HepG2 (cell line): Measurements from ENCODE around the gene IPCEF1. TPM values are rescaled to one million over a fixed set of nuclear protein-coding genes. Genes with fewer than 3 reads are reported as not detected.

ENCODE experiments used
- ATAC-seq: fragments of 200-7000 bp; cut with Tn5 transposase; 3 replicates; pipeline ENCODE4 v1.9.1; 2020; ENCODE audit warnings: mild to moderate bottlenecking, moderate library complexity
- BruUV-seq: library from RNA; stranded (reverse); fragments of 400-500 nt; replicated peaks from 2 replicates; lab custom pipeline; 2021; lab: Mats Ljungman, UMichigan
- CTCF ChIA-PET: fragments of 300-600 bp; formaldehyde crosslinking; extraction: SDS; loops from one replicate; lab custom pipeline; 2021; ENCODE audit warnings: low total read pairs, inconsistent platforms, low intra/inter-chr PET ratio; lab: Yijun Ruan, JAX
- POLR2A ChIA-PET: fragments of 350-600 bp; sonication (Branson Sonifier 250); formaldehyde crosslinking; loops from one replicate; lab custom pipeline; 2020; ENCODE audit warnings: antibody characterized with exemption, inconsistent platforms; lab: Yijun Ruan, JAX
- DNase-seq: peaks from one replicate; pipeline ENCODE4 v3.0.0-alpha.2; 2015; ENCODE audit warnings: low spot score
- FAIRE-seq: peaks from 3 replicates; lab custom pipeline; 2011; peaks lifted over from hg19 to GRCh38; lab: Jason Lieb, UNC
- H2AFZ ChIP-seq: one replicate; pipeline ENCODE4 v1.6.1; 2011; ENCODE audit warnings: low read length, inconsistent platforms
- H3K27ac ChIP-seq: fragments of 300-600 bp; 3 replicates; pipeline ENCODE4 v1.8.0; 2011; ENCODE audit warnings: mixed run types, mild to moderate bottlenecking, mixed read lengths, low read length, inconsistent platforms; ENCODE audit not compliant: insufficient read depth; ENCODE audit errors: extremely low read length
- H3K27me3 ChIP-seq, 2 experiments: fragments of 200-600 bp in 1 of 2; 2 replicates in 1 of 2; 3 replicates in 1 of 2; pipeline versions ENCODE4 v1.6.0 to v1.8.0; 2011; ENCODE audit warnings: low read length in 2 of 2, mild to moderate bottlenecking in 2 of 2, moderate library complexity in 2 of 2, inconsistent platforms in 1 of 2; ENCODE audit not compliant: insufficient read depth in 2 of 2, control insufficient read depth in 1 of 2
- H3K36me3 ChIP-seq, 2 experiments: fragments of 200-600 bp in 1 of 2; replicated peaks in 1 of 2; 2 replicates in 1 of 2; 3 replicates in 1 of 2; pipeline versions ENCODE4 v1.5.1 to v1.8.0; 2011; ENCODE audit warnings: low read length in 2 of 2, inconsistent platforms in 1 of 2; ENCODE audit not compliant: insufficient read depth in 2 of 2, control insufficient read depth in 1 of 2
- H3K4me1 ChIP-seq: 2 replicates; pipeline ENCODE4 v1.5.1; 2012; ENCODE audit warnings: low read length, inconsistent platforms; ENCODE audit not compliant: insufficient read depth
- H3K4me2 ChIP-seq: 2 replicates; pipeline ENCODE4 v1.6.0; 2011; ENCODE audit warnings: low read depth, low read length, inconsistent platforms
- H3K4me3 ChIP-seq, 3 experiments: fragments of 200-600 bp in 1 of 3; sonication (generic), shearing (Covaris generic) in 1 of 3; replicated peaks in 1 of 3; 2 replicates each; pipeline ENCODE4 v1.5.1; 2011 to 2016; ENCODE audit warnings: low read length in 3 of 3, inconsistent platforms in 2 of 3, low read depth in 2 of 3, mild to moderate bottlenecking in 2 of 3, control low read depth in 1 of 3, mixed read lengths in 1 of 3; ENCODE audit not compliant: insufficient read depth in 1 of 3
- H3K79me2 ChIP-seq: one replicate; pipeline ENCODE4 v1.6.1; 2011; ENCODE audit warnings: low read length, inconsistent platforms; ENCODE audit not compliant: insufficient read depth
- H3K9ac ChIP-seq: 2 replicates; pipeline ENCODE4 v1.6.0; 2011; ENCODE audit warnings: mild to moderate bottlenecking, low read depth, low read length, inconsistent platforms; ENCODE audit not compliant: insufficient read depth
- H3K9me3 ChIP-seq: 2 replicates; pipeline ENCODE4 v1.5.1; 2012; ENCODE audit warnings: mild to moderate bottlenecking, low read length
- H4K20me1 ChIP-seq: 2 replicates; pipeline ENCODE4 v1.6.0; 2011; ENCODE audit warnings: inconsistent platforms, mild to moderate bottlenecking, low read length, moderate library complexity; ENCODE audit not compliant: insufficient read depth
- CBX2 ChIP-seq, 2 experiments: fragments of 200-600 bp in 1 of 2; sonication (generic); formaldehyde crosslinking in 1 of 2; IDR thresholded peaks; 2 replicates each; pipeline versions ENCODE4 v1.7.0 to v1.8.1; 2018 to 2022; ENCODE audit warnings: low read depth in 2 of 2, low read length in 1 of 2, mild to moderate bottlenecking in 1 of 2, missing genetic modification reagents in 1 of 2
- RBM22 ChIP-seq: fragments of 200-400 bp; formaldehyde crosslinking; optimal IDR thresholded peaks from 2 replicates; pipeline ENCODE3; 2017; ENCODE audit warnings: mild to moderate bottlenecking, low read length, moderate library complexity
- STAT6 ChIP-seq: sonication (generic); formaldehyde crosslinking; IDR thresholded peaks from 2 replicates; pipeline ENCODE4 v1.4.0; 2020; ENCODE audit warnings: missing genetic modification reagents, mild to moderate bottlenecking, borderline replicate concordance
- TBX2 ChIP-seq: sonication (generic); formaldehyde crosslinking; IDR thresholded peaks from 2 replicates; pipeline ENCODE4 v1.5.0; 2020; ENCODE audit warnings: missing genetic modification reagents, mild to moderate bottlenecking, borderline replicate concordance
- ZNF782 ChIP-seq: sonication (generic); formaldehyde crosslinking; IDR thresholded peaks from 2 replicates; pipeline ENCODE4 v1.4.0; 2020; ENCODE audit warnings: missing genetic modification reagents, mild to moderate bottlenecking, borderline replicate concordance
- WGBS: methylation state at CpG from one replicate; pipeline ENCODE4 v1.1.6; 2017; ENCODE audit warnings: low lambda C conversion rate; 5-methylcytosine and 5-hydroxymethylcytosine counted together
- in situ Hi-C: cut with HindIII; loops from 2 replicates; pipeline ENCODE4 v1.10.0; 2017; ENCODE audit warnings: low pct_unique_long_range_greater_than_20kb; ENCODE audit not compliant: extremely low pct_ligation_motif_present
- intact Hi-C: fragments of 100-400 bp; cut with micrococcal nuclease; formaldehyde crosslinking; loops from one replicate; pipeline ENCODE4 v1.10.0; 2022; ENCODE audit not compliant: unreplicated experiment
- polyA plus RNA-seq, 8 experiments: library from polyadenylated mRNA; depleted of rRNA in 3 of 8; stranded (reverse) in 7 of 8; unstranded in 1 of 8; fragments of >200 nt; fragmentation: Illumina TruSeq in 4 of 8; extraction: Trizol in 4 of 8; gene quantifications; 2 replicates each; pipeline versions ENCODE4 v1.2.1 to v1.2.3, GENCODE V29; 2011 to 2016; ENCODE audit warnings: low read depth in 4 of 8, missing spikeins in 1 of 8, mixed read lengths in 1 of 8; ENCODE audit not compliant: insufficient read depth in 1 of 8
- total RNA-seq, 5 experiments: library from RNA; depleted of rRNA; stranded (reverse); fragments of >200 nt; fragmentation: Illumina TruSeq; extraction: Trizol; gene quantifications; 2 replicates each; pipeline ENCODE4 v1.2.3, GENCODE V29; 2016; ENCODE audit warnings: low read depth in 1 of 5

IPCEF1 gene
- total and polyA plus RNA-seq, 2 of the 13 experiments (the other 11 are each of a cell fraction or from before 2014, with no cell fraction given): 0.03 TPM; not detected in 1

DNA sequence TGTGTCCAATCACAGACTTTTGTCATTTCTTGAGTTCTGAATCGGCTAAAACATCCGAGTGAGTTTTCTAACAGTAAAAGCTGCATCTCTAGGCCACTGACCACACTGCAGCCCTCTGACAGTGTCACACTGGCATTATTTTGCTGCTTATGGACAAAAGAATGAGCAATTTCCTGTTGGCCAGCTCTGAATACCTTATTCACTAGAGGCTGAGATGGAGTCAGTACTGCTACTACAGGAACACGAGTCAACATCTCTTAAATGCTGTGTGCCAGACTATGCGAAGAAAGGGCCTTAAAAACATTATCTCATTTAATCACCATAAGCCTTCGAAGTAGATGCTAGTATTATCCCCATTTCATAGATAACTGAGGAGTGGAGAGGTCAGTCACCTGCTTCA lies 42.5 kb upstream of the IPCEF1 start:
- H3K79me2 ChIP-seq: no peaks in the 10 kb centered on the region
- FAIRE-seq: no peak
- no peak overlapping the region for H3K9ac ChIP-seq
- BruUV-seq: no TSS peak
- no peaks in the 10 kb centered on the region for H3K27me3 ChIP-seq
- TF ChIP-seq ZNF782 (CRISPR knock-in tag): no peak
- TF ChIP-seq RBM22: peak; percentile 28
- no peak for TF ChIP-seq STAT6 (CRISPR knock-in tag)
- TF ChIP-seq TBX2 (CRISPR knock-in tag): no peak
- no peak for TF ChIP-seq CBX2 (IDR thresholded peaks at IDR 0.05; ENCODE audit: low read depth, low read length)
- TF ChIP-seq CBX2 (CRISPR knock-in tag; IDR thresholded peaks at IDR 0.05; ENCODE audit: low read depth): no peak
- ChIA-PET CTCF (no interaction called here), POLR2A (no interaction called here)
- intact Hi-C loops (no loop called here), in situ Hi-C loops (no loop called here)
- H3K9me3 ChIP-seq: no peaks in the 10 kb centered on the region
- no peak for DNase-seq
- WGBS: 96% methylated on average over 5 of the region's 5 CpGs
- H3K36me3 ChIP-seq: peaks cover 16 to 32% of the 10 kb centered on the region in 2 experiments
- no peaks in the 10 kb centered on the region for H4K20me1 ChIP-seq
- ATAC-seq: no peak
- H3K4me2 ChIP-seq: no peak overlapping the region
- peaks cover 13% of the 10 kb centered on the region for H3K4me1 ChIP-seq
- no peak overlapping the region for H3K4me3 ChIP-seq
- H2AFZ ChIP-seq: no peak overlapping the region
- H3K27ac ChIP-seq: no peak overlapping the region
